IMR-90 (cell line): ENCODE data around the gene TCFL5. TPM values are rescaled to one million over a fixed set of nuclear protein-coding genes. Genes with fewer than 3 reads are reported as not detected.
A peak's percentile ranks its signal among the peaks of the same experiment; 100 is the strongest.

Experiments
- ATAC-seq: fragments of 200-7000 bp; cut with Tn5 transposase; 2 replicates; pipeline ENCODE4 v1.9.1; 2020; ENCODE audit warnings: low read depth, mild to moderate bottlenecking, moderate library complexity
- BruUV-seq: library from RNA; stranded (reverse); fragments of 400-500 nt; replicated peaks from 2 replicates; lab custom pipeline; 2021; lab: Mats Ljungman, UMichigan
- CTCF ChIA-PET: fragments of 300-600 bp; formaldehyde crosslinking; extraction: SDS; loops from one replicate; lab custom pipeline; 2021; ENCODE audit warnings: antibody characterized with exemption; lab: Yijun Ruan, JAX
- POLR2A ChIA-PET: fragments of 300-600 bp; sonication (Branson Sonifier 250); formaldehyde crosslinking; loops from one replicate; lab custom pipeline; 2022; ENCODE audit warnings: antibody characterized with exemption; ENCODE audit not compliant: unreplicated experiment; lab: Charles Lee
- DNase-seq: peaks from one replicate; pipeline ENCODE4 v3.0.0; 2013
- H2AFZ ChIP-seq: replicated peaks from 2 replicates; pipeline ENCODE3; 2013; ENCODE audit warnings: low read length, mild to moderate bottlenecking; ENCODE audit not compliant: poor library complexity
- H2AK5ac ChIP-seq: 2 replicates; pipeline ENCODE4 v1.6.1; 2013; ENCODE audit warnings: low read depth, low read length, inconsistent platforms
- H2AK9ac ChIP-seq: replicated peaks from 2 replicates; pipeline ENCODE3; 2013; ENCODE audit warnings: mild to moderate bottlenecking, low read depth, low read length, moderate library complexity; ENCODE audit not compliant: poor library complexity
- H2BK120ac ChIP-seq: 2 replicates; pipeline ENCODE4 v1.6.1; 2013; ENCODE audit warnings: low read depth, low read length, inconsistent platforms
- H2BK15ac ChIP-seq: 3 replicates; pipeline ENCODE4 v1.6.1; 2013; ENCODE audit warnings: low read depth, low read length, inconsistent platforms
- H2BK20ac ChIP-seq: 2 replicates; pipeline ENCODE4 v1.6.1; 2013; ENCODE audit warnings: low read depth, mild to moderate bottlenecking, inconsistent platforms, low read length, moderate library complexity
- H2BK5ac ChIP-seq: 2 replicates; pipeline ENCODE4 v1.6.1; 2013; ENCODE audit warnings: mild to moderate bottlenecking, low read depth, low read length, inconsistent platforms; ENCODE audit not compliant: poor library complexity, severe bottlenecking
- H3K14ac ChIP-seq: replicated peaks from 2 replicates; pipeline ENCODE4 v1.6.1; 2013; ENCODE audit warnings: low read depth, low read length, inconsistent platforms
- H3K18ac ChIP-seq: 2 replicates; pipeline ENCODE4 v1.6.1; 2013; ENCODE audit warnings: low read depth, low read length, control low read depth
- H3K23ac ChIP-seq: 2 replicates; pipeline ENCODE4 v1.6.1; 2013; ENCODE audit warnings: low read depth, low read length, inconsistent platforms
- H3K27ac ChIP-seq: 2 replicates; pipeline ENCODE4 v1.5.1; 2013; ENCODE audit warnings: mild to moderate bottlenecking, control low read depth, low read length; ENCODE audit not compliant: insufficient read depth
- H3K27me3 ChIP-seq: 2 replicates; pipeline ENCODE4 v1.6.1; 2013; ENCODE audit warnings: low read length; ENCODE audit not compliant: control insufficient read depth, insufficient read depth
- H3K36me3 ChIP-seq: 2 replicates; pipeline ENCODE4 v1.6.1; 2013; ENCODE audit warnings: low read length, mixed read lengths; ENCODE audit not compliant: control insufficient read depth, insufficient read depth
- H3K4ac ChIP-seq: 2 replicates; pipeline ENCODE4 v1.6.1; 2013; ENCODE audit warnings: low read depth, low read length, inconsistent platforms
- H3K4me1 ChIP-seq: 2 replicates; pipeline ENCODE4 v1.6.1; 2013; ENCODE audit warnings: low read length, mixed read lengths; ENCODE audit not compliant: control insufficient read depth, insufficient read depth
- H3K4me2 ChIP-seq: 2 replicates; pipeline ENCODE4 v1.6.1; 2013; ENCODE audit warnings: low read depth, mild to moderate bottlenecking, control low read depth, low read length, moderate library complexity
- H3K4me3 ChIP-seq: 2 replicates; pipeline ENCODE4 v1.5.1; 2013; ENCODE audit warnings: low read depth, mild to moderate bottlenecking, control low read depth, low read length, moderate library complexity; ENCODE audit not compliant: insufficient read depth
- H3K56ac ChIP-seq: 2 replicates; pipeline ENCODE4 v1.6.1; 2013; ENCODE audit warnings: low read length, inconsistent platforms; ENCODE audit not compliant: insufficient read depth; ENCODE audit errors: extremely low read depth
- H3K79me1 ChIP-seq, 2 experiments: 2 replicates each; pipeline ENCODE4 v1.6.1; 2013; ENCODE audit warnings: low read length in 2 of 2, inconsistent platforms in 1 of 2, low read depth in 1 of 2
- H3K9ac ChIP-seq: 2 replicates; pipeline ENCODE4 v1.6.1; 2013; ENCODE audit warnings: low read depth, low read length, control low read depth
- H3K9me1 ChIP-seq: 2 replicates; pipeline ENCODE4 v1.6.1; 2013; ENCODE audit warnings: low read length, inconsistent platforms; ENCODE audit not compliant: insufficient read depth
- H3K9me3 ChIP-seq: 2 replicates; pipeline ENCODE4 v1.6.1; 2013; ENCODE audit warnings: low read length; ENCODE audit not compliant: control insufficient read depth, insufficient read depth
- H4K20me1 ChIP-seq: 2 replicates; pipeline ENCODE4 v1.6.1; 2013; ENCODE audit warnings: low read length, inconsistent platforms; ENCODE audit not compliant: insufficient read depth
- H4K5ac ChIP-seq: 2 replicates; pipeline ENCODE4 v1.6.1; 2013; ENCODE audit warnings: mild to moderate bottlenecking, low read depth, low read length, control low read depth
- H4K8ac ChIP-seq, 2 experiments: 2 replicates each; pipeline ENCODE4 v1.6.1; 2013; ENCODE audit warnings: low read depth in 2 of 2, low read length in 2 of 2, control low read depth in 1 of 2, inconsistent platforms in 1 of 2
- H4K91ac ChIP-seq: 2 replicates; pipeline ENCODE4 v1.6.1; 2013; ENCODE audit warnings: low read depth, low read length, inconsistent platforms; ENCODE audit not compliant: insufficient read depth
- CEBPB ChIP-seq: IDR thresholded peaks from 2 replicates; pipeline ENCODE4 v1.6.1; 2012; ENCODE audit warnings: low read depth, low read length, improper control_type of control experiment
- CHD1 ChIP-seq: IDR thresholded peaks from 2 replicates; pipeline ENCODE4 v1.6.1; 2012; ENCODE audit warnings: low read depth, low read length, improper control_type of control experiment
- ELK1 ChIP-seq: fragments of 150-350 bp; IDR thresholded peaks from 2 replicates; pipeline ENCODE4 v1.6.1; 2016; ENCODE audit warnings: low read depth, mild to moderate bottlenecking, low read length, moderate library complexity, borderline replicate concordance
- MXI1 ChIP-seq: IDR thresholded peaks from 2 replicates; pipeline ENCODE4 v1.6.1; 2012; ENCODE audit warnings: low read depth, mild to moderate bottlenecking, low read length, moderate library complexity, borderline replicate concordance
- RAD21 ChIP-seq: IDR thresholded peaks from 2 replicates; pipeline ENCODE4 v1.6.1; 2012; ENCODE audit warnings: low read length, improper control_type of control experiment
- RCOR1 ChIP-seq: IDR thresholded peaks from 2 replicates; pipeline ENCODE4 v1.6.1; 2012; ENCODE audit warnings: mild to moderate bottlenecking, low read length, improper control_type of control experiment; ENCODE audit not compliant: insufficient replicate concordance
- SMC3 ChIP-seq: fragments of 150-350 bp; IDR thresholded peaks from 2 replicates; pipeline ENCODE4 v1.6.1; 2016; ENCODE audit warnings: low read depth, mild to moderate bottlenecking, antibody characterized with exemption, low read length, moderate library complexity
- WGBS, 2 experiments: methylation state at CpG; one replicate each; pipeline versions ENCODE4 v1.1.5 to v1.1.7; 2013; ENCODE audit warnings: missing lambda C conversion rate in 2 of 2; ENCODE audit not compliant: insufficient read length in 1 of 2; ENCODE audit errors: extremely low coverage in 2 of 2; 5-methylcytosine and 5-hydroxymethylcytosine counted together
- dilution Hi-C: fragments of 300-500 bp; cut with HindIII; formaldehyde crosslinking; loops from one replicate; pipeline ENCODE4 v1.14.3; 2018; ENCODE audit warnings: low sequenced_read_pairs; ENCODE audit not compliant: unreplicated experiment
- in situ Hi-C: fragments of 300-500 bp; cut with MboI; formaldehyde crosslinking; loops from 3 replicates; pipeline ENCODE4 v1.14.3; 2019; ENCODE audit warnings: low sequenced_read_pairs, inconsistent platforms, mixed read lengths
- intact Hi-C: fragments of 100-400 bp; cut with micrococcal nuclease; formaldehyde crosslinking; loops from 2 replicates; pipeline ENCODE4 v1.10.0; 2022
- polyA plus RNA-seq, 3 experiments: library from polyadenylated mRNA; depleted of rRNA; stranded (reverse); fragments of >200 nt; gene quantifications; 2 replicates each; pipeline ENCODE4 v1.2.3, GENCODE V29; 2012; ENCODE audit warnings: low replicate concordance in 1 of 3
- total RNA-seq: library from RNA; depleted of rRNA; stranded (reverse); fragments of >200 nt; gene quantifications from 2 replicates; pipeline ENCODE4 v1.2.3, GENCODE V29; 2012
- TF ChIP-seq, protein P1 (sequence below): conservative IDR thresholded peaks from 2 replicates; pipeline ENCODE4 v1.5.1; 2012; ENCODE audit warnings: mild to moderate bottlenecking, low read depth, low read length, improper control_type of control experiment
- TF ChIP-seq, protein P2 (sequence below): fragments of 150-350 bp; IDR thresholded peaks from 2 replicates; pipeline ENCODE4 v1.6.1; 2017; ENCODE audit warnings: mild to moderate bottlenecking, antibody characterized with exemption, low read length, low read depth

The TCFL5 gene
- total and polyA plus RNA-seq, 2 of the 4 experiments (the other 2 are of a cell fraction), result 6.0 to 8.2 TPM

- in situ Hi-C loops (loop anchor here (10.0 kb wide), 1 partner anchor 139 kb away; no protein-coding TSS in a partner anchor), dilution Hi-C loops (no loop called here), intact Hi-C loops (no loop called here)
- no peaks in the 10 kb centered on the region for H4K20me1 ChIP-seq
- peak overlapping the region; percentile 71 for H3K14ac ChIP-seq
- H3K4me2 ChIP-seq, result peak overlapping the region; percentile 56; the same call in 1 of the 2 replicates
- peak overlapping the region; percentile 12; the same call in 1 of the 2 replicates for H3K18ac ChIP-seq
- TF ChIP-seq, protein P1, sequence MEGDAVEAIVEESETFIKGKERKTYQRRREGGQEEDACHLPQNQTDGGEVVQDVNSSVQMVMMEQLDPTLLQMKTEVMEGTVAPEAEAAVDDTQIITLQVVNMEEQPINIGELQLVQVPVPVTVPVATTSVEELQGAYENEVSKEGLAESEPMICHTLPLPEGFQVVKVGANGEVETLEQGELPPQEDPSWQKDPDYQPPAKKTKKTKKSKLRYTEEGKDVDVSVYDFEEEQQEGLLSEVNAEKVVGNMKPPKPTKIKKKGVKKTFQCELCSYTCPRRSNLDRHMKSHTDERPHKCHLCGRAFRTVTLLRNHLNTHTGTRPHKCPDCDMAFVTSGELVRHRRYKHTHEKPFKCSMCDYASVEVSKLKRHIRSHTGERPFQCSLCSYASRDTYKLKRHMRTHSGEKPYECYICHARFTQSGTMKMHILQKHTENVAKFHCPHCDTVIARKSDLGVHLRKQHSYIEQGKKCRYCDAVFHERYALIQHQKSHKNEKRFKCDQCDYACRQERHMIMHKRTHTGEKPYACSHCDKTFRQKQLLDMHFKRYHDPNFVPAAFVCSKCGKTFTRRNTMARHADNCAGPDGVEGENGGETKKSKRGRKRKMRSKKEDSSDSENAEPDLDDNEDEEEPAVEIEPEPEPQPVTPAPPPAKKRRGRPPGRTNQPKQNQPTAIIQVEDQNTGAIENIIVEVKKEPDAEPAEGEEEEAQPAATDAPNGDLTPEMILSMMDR, result peak; percentile 64
- TF ChIP-seq RCOR1 (no peak), SMC3 (no peak), RAD21 (peak; percentile 50), CEBPB (no peak), MXI1 (no peak), ELK1 (no peak), CHD1 (no peak)
- TF ChIP-seq, protein P2, sequence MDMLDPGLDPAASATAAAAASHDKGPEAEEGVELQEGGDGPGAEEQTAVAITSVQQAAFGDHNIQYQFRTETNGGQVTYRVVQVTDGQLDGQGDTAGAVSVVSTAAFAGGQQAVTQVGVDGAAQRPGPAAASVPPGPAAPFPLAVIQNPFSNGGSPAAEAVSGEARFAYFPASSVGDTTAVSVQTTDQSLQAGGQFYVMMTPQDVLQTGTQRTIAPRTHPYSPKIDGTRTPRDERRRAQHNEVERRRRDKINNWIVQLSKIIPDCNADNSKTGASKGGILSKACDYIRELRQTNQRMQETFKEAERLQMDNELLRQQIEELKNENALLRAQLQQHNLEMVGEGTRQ, result peak; percentile 82
- POLR2A ChIA-PET, result interaction anchor here (0.5 to 1.1 kb wide), 2 partner anchors 14 to 95 kb away, joined by 4 read pairs; partner anchors contain the start of gene TCFL5
- no peaks in the 10 kb centered on the region for H3K79me1 ChIP-seq
- H3K56ac ChIP-seq, result no peak overlapping the region; the same call in 1 of the 2 replicates
- H2BK15ac ChIP-seq, result no peak overlapping the region; the same call in 2 of the 3 replicates
- H2BK5ac ChIP-seq, result peak overlapping the region; percentile 68
- H3K36me3 ChIP-seq, result peaks cover 5% of the 10 kb centered on the region; the same call in 1 of the 2 replicates
- peak overlapping the region; percentile 58 for H2BK120ac ChIP-seq
- CTCF ChIA-PET, result interaction anchor here (0.5 to 3.6 kb wide), 6 partner anchors 8 to 78 kb away, joined by 3 to 12 read pairs (median 4); no protein-coding TSS in a partner anchor
- no peaks in the 10 kb centered on the region; the same call in 1 of the 2 replicates for H3K9me1 ChIP-seq
- BruUV-seq, result no TSS peak
- peak overlapping the region; percentile 74 for H2AK9ac ChIP-seq
- 0 out of 2 replicates have a peak, but pooled peaks cover under 1% of the 10 kb centered on the region for H3K27me3 ChIP-seq
- H3K23ac ChIP-seq, result peak overlapping the region; percentile 44; the same call in 1 of the 2 replicates
- H3K4me1 ChIP-seq, result peaks cover 7% of the 10 kb centered on the region; the same call in 1 of the 2 replicates
- peak overlapping the region; percentile 42; the same call in 1 of the 2 replicates for H3K4me3 ChIP-seq
- peak overlapping the region; percentile 65 to 95; a peak in 3 of 4 replicates for H4K8ac ChIP-seq
- no peak overlapping the region for H2BK20ac ChIP-seq
- H2AK5ac ChIP-seq, result peak overlapping the region; percentile 40; the same call in 1 of the 2 replicates
- peak overlapping the region; percentile 97 for H2AFZ ChIP-seq
- peak overlapping the region; percentile 63 for H4K5ac ChIP-seq
- H3K27ac ChIP-seq, result peak overlapping the region; percentile 32
- peak overlapping the region; percentile 70 for H4K91ac ChIP-seq
- peak; percentile 83 for DNase-seq
- peak overlapping the region; percentile 11 for H3K9ac ChIP-seq
- peak overlapping the region; percentile 81 for H3K4ac ChIP-seq
- 49% methylated on average over 7 of the region's 34 CpGs; no CpG with 5 or more reads in 1 of the 2 experiments for WGBS, 2 experiments
- no peaks in the 10 kb centered on the region for H3K9me3 ChIP-seq
- peak; percentile 98 for ATAC-seq
Measured at GRCh38 chr20:62875419-62876361, 14.1 kb upstream of the TCFL5 start.
